GM12891 (cell line): ENCODE data around the gene EBNA1BP2.

Experiments
- POLR2A ChIP-seq: IDR thresholded peaks from 2 replicates; pipeline ENCODE4 v1.6.1; 2011; ENCODE audit warnings: low read depth, low read length, control low read depth
- POLR2AphosphoS5 ChIP-seq: IDR thresholded peaks from 2 replicates; pipeline ENCODE4 v1.6.1; 2011; ENCODE audit warnings: low read depth, low read length, control low read depth

DNA sequence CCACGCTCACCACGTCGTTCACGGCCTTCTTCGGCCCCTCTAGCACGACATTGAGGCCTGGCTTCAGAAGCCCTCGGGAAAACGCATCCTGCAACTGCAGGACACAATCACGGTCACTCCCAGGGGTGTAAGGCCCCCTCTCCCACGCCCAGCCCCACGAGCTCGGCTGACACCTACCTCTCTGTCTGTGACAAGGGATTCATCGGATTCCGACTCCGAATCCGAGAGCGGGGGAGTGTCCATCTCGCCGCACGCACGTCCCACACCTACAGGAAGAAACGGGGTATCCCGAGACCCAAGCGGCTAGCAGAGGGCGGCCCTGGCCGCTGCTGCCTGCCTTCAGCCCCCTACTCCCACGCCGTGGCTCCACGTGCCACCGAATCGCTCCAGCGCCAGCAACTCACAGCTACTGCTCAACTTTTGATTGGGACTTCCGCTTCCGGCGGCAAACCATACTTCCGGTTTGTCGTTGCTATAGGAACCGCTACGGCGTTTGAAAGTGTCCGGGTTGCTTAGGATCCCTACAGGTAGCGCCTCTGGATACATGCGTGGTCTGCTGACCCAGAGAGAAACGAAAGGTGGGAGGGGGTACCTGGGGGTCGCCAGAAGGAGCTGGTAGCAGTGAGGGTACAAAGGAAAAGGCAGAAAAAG, at the start of gene EBNA1BP2, which contains the start of gene CFAP57:
- TF ChIP-seq POLR2A (peak; percentile 86), POLR2AphosphoS5 (peak; percentile 89)
